Suprapubic skin (tissue), 4 donors: ENCODE results near the gene RAB3IP. TPM values are rescaled to one million over a fixed set of nuclear protein-coding genes. Genes with fewer than 3 reads are reported as not detected.

Experiments used
- DNase-seq, 2 donors: peaks; one replicate each; pipeline ENCODE4 v3.0.0-alpha.2; 2019; ENCODE audit warnings: low spot score in 2 of 2
- H3K27ac ChIP-seq: fragments of 200-600 bp; sonication (generic); one replicate; pipeline ENCODE4 v1.5.1; 2019
- H3K27me3 ChIP-seq: fragments of 200-600 bp; sonication (generic); one replicate; pipeline ENCODE4 v1.5.1; 2019
- H3K36me3 ChIP-seq: fragments of 200-600 bp; sonication (generic); one replicate; pipeline ENCODE4 v1.5.1; 2019
- H3K4me1 ChIP-seq: fragments of 200-600 bp; sonication (generic); one replicate; pipeline ENCODE4 v1.5.1; 2019
- H3K4me3 ChIP-seq: fragments of 200-600 bp; sonication (generic); one replicate; pipeline ENCODE4 v1.5.1; 2019; ENCODE audit warnings: mild to moderate bottlenecking
- H3K9me3 ChIP-seq: fragments of 200-600 bp; sonication (generic); one replicate; pipeline ENCODE4 v1.5.1; 2019
- CTCF ChIP-seq, 2 donors: fragments of 200-600 bp in 1 of 2; fragments of 450-650 bp in 1 of 2; sonication (generic) in 1 of 2; IDR thresholded peaks; one replicate each; pipeline ENCODE4 v1.5.1; 2016 to 2019; ENCODE audit warnings: antibody characterized with exemption in 2 of 2, mild to moderate bottlenecking in 1 of 2, moderate library complexity in 1 of 2
- EP300 ChIP-seq: sonication (generic); formaldehyde crosslinking; IDR thresholded peaks from one replicate; pipeline ENCODE4 v1.6.1; 2017; ENCODE audit warnings: antibody characterized with exemption
- POLR2A ChIP-seq, 2 donors: fragments of 450-650 bp; IDR thresholded peaks; one replicate each; pipeline ENCODE4 v1.6.1; 2017; ENCODE audit warnings: antibody characterized with exemption in 2 of 2, mild to moderate bottlenecking in 2 of 2, moderate library complexity in 2 of 2
- POLR2AphosphoS5 ChIP-seq, 3 donors: sonication (generic); formaldehyde crosslinking; IDR thresholded peaks; one replicate each; pipeline ENCODE4 v1.6.1; 2017; ENCODE audit warnings: antibody characterized with exemption in 3 of 3
- WGBS: methylation state at CpG from one replicate; pipeline ENCODE4 v1.1.5; 2018; 5-methylcytosine and 5-hydroxymethylcytosine counted together
- total RNA-seq, 4 donors: library from RNA; depleted of rRNA; stranded (reverse); fragments of >200 nt; gene quantifications; one replicate each; pipeline ENCODE4 v1.1.0, GENCODE V29; 2016

Gene RAB3IP
- total RNA-seq, 4 donors from 2014 or later = 15.0 to 27.8 (median 21.9) TPM

DNA sequence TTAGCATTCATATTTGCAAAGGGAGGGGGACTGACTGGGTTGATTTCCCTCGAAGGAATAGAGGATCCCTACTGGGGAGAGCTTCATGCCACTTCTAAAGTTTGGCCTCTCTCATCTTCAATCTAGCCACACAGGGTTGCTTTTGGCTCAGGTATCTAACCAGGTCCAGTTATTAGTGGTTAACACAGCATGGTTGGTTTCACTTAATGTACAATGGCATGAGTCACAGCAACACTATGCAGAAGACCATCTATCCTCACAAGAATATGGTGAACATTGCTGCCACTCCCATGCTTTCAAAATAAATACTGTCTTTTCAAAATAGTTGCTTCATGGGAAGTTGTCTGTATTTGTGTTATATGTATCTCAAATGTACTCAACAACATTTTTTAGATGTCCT lies 6.6 kb upstream of the RAB3IP start:
- H3K4me1 ChIP-seq = no peaks in the 10 kb centered on the region
- 61% methylated on average over 1 of the region's 1 CpG for WGBS
- TF ChIP-seq POLR2AphosphoS5 (IDR thresholded peaks at IDR 0.05) = no peak
- no peak for TF ChIP-seq CTCF (IDR thresholded peaks at IDR 0.05)
- no peak for TF ChIP-seq POLR2A (IDR thresholded peaks at IDR 0.05)
- H3K4me3 ChIP-seq = no peak overlapping the region
- no peak overlapping the region for H3K27ac ChIP-seq
- no peaks in the 10 kb centered on the region for H3K9me3 ChIP-seq
- no peaks in the 10 kb centered on the region for H3K36me3 ChIP-seq
- no peak for DNase-seq
- H3K27me3 ChIP-seq = no peaks in the 10 kb centered on the region

DNA sequence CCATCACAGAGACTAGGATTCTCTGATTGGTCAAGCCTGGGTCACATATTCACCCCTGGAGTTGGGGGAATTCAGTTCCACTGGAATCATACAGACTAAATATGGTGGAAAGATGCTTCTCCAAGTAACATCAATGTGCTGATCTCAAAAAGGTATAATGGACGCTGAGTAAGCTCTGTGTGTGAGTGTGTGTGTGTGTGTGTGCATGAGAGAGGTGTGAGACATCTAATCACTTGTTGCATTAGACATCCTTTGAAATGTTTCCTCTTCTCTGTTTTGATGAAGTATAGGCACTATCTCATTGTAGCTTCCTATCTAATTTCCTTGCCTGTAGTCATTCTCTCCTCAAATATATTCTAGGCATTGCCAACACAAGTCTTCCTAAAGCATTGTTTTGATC lies 5.0 kb upstream of the RAB3IP start:
- no peaks in the 10 kb centered on the region for H3K27me3 ChIP-seq
- no peak overlapping the region for H3K4me3 ChIP-seq
- H3K4me1 ChIP-seq = peaks cover 5% of the 10 kb centered on the region
- no peaks in the 10 kb centered on the region for H3K36me3 ChIP-seq
- TF ChIP-seq POLR2A (IDR thresholded peaks at IDR 0.05) = no peak
- no peak for TF ChIP-seq POLR2AphosphoS5 (IDR thresholded peaks at IDR 0.05)
- H3K9me3 ChIP-seq = no peaks in the 10 kb centered on the region
- DNase-seq = no peak
- WGBS = 74% methylated on average over 1 of the region's 1 CpG
- no peak overlapping the region for H3K27ac ChIP-seq

GRCh38 chr12:69739287-69740191 lies 879 bp downstream of the RAB3IP start:
- WGBS = 1% methylated on average over 45 of the region's 66 CpGs
- H3K27ac ChIP-seq = peak overlapping the region; percentile 85
- peak in 1 of 2 donors; percentile 68 for DNase-seq
- H3K9me3 ChIP-seq = no peaks in the 10 kb centered on the region
- peak overlapping the region; percentile 99 for H3K4me3 ChIP-seq
- no peaks in the 10 kb centered on the region for H3K27me3 ChIP-seq
- TF ChIP-seq EP300 (no peak), POLR2A (IDR thresholded peaks at IDR 0.05) (no peak), CTCF (IDR thresholded peaks at IDR 0.05) (no peak), POLR2AphosphoS5 (IDR thresholded peaks at IDR 0.05) (no peak)
- H3K36me3 ChIP-seq = no peaks in the 10 kb centered on the region
- peaks cover 13% of the 10 kb centered on the region for H3K4me1 ChIP-seq

- Histone ChIP-seq H3K27me3 (no peaks in the 10 kb centered on the region), H3K4me3 (no peak overlapping the region), H3K9me3 (no peaks in the 10 kb centered on the region), H3K27ac (no peak overlapping the region), H3K4me1 (peaks cover 8% of the 10 kb centered on the region), H3K36me3 (no peaks in the 10 kb centered on the region)
- 94% methylated on average over 4 of the region's 4 CpGs for WGBS
- DNase-seq = no peak
- TF ChIP-seq POLR2A (IDR thresholded peaks at IDR 0.05) = no peak
Observed at GRCh38 chr12:69744109-69744508, 5.4 kb downstream of the RAB3IP start.

- TF ChIP-seq EP300 (no peak), POLR2AphosphoS5 (IDR thresholded peaks at IDR 0.05) (no peak), POLR2A (IDR thresholded peaks at IDR 0.05) (no peak), CTCF (IDR thresholded peaks at IDR 0.05) (no peak)
- Histone ChIP-seq H3K4me1 (no peaks in the 10 kb centered on the region), H3K4me3 (no peak overlapping the region), H3K27me3 (no peaks in the 10 kb centered on the region), H3K9me3 (no peaks in the 10 kb centered on the region), H3K36me3 (peaks cover 6% of the 10 kb centered on the region), H3K27ac (no peak overlapping the region)
- DNase-seq = no peak
- 83% methylated on average over 1 of the region's 1 CpG for WGBS
Observed at GRCh38 chr12:69751476-69751875, 12.8 kb downstream of the RAB3IP start.

DNA sequence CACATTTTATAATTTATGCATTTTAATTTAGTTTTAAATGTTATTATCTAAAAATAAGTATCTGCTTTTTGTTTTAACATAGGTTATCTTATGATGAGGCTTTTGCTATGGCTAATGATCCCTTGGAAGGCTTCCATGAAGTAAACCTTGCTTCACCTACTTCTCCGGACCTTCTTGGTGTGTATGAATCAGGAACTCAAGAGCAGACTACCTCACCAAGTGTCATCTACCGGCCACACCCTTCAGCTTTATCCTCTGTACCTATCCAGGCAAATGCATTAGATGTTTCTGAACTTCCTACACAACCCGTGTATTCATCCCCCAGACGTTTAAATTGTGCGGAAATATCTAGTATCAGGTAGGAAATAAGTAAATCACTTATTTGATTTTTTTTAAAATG lies 16.6 kb downstream of the RAB3IP start:
- DNase-seq = no peak
- peaks cover 9% of the 10 kb centered on the region for H3K36me3 ChIP-seq
- no peaks in the 10 kb centered on the region for H3K9me3 ChIP-seq
- WGBS = 92% methylated on average over 5 of the region's 5 CpGs
- H3K27me3 ChIP-seq = no peaks in the 10 kb centered on the region
- TF ChIP-seq POLR2A (IDR thresholded peaks at IDR 0.05) (no peak), POLR2AphosphoS5 (IDR thresholded peaks at IDR 0.05) (no peak), CTCF (IDR thresholded peaks at IDR 0.05) (no peak), EP300 (no peak)
- H3K4me1 ChIP-seq = no peaks in the 10 kb centered on the region
- H3K4me3 ChIP-seq = no peak overlapping the region
- H3K27ac ChIP-seq = no peak overlapping the region
